H1 (cell line): ENCODE results near the gene ATP6V1G1. TPM values are rescaled to one million over a fixed set of nuclear protein-coding genes. Genes with fewer than 3 reads are reported as not detected.

ENCODE experiments used
- CTCF ChIA-PET: fragments of 300-600 bp; sonication (Branson Sonifier 250); formaldehyde crosslinking; loops from one replicate; lab custom pipeline; 2021; ENCODE audit not compliant: partially characterized antibody; lab: Charles Lee
- POLR2A ChIA-PET: fragments of 300-600 bp; sonication (Branson Sonifier 250); formaldehyde crosslinking; loops from one replicate; lab custom pipeline; 2021; ENCODE audit warnings: inconsistent platforms; ENCODE audit not compliant: partially characterized antibody; lab: Charles Lee
- DNase-seq, 2 experiments: peaks; one replicate each; pipeline versions ENCODE4 v3.0.0 to v3.0.0-alpha.2; 2010 to 2022; ENCODE audit warnings: low spot score in 2 of 2, low read depth in 1 of 2, mixed read lengths in 1 of 2
- FAIRE-seq: peaks from 2 replicates; lab custom pipeline; 2011; peaks lifted over from hg19 to GRCh38; lab: Jason Lieb, UNC
- H2AFZ ChIP-seq: 2 replicates; pipeline ENCODE4 v1.8.1; 2012; ENCODE audit warnings: low read length, inconsistent platforms
- H2AK5ac ChIP-seq: 2 replicates; pipeline ENCODE4 v1.6.1; 2013; ENCODE audit warnings: low read depth, low read length
- H2BK120ac ChIP-seq: replicated peaks from 2 replicates; pipeline ENCODE3; 2013; ENCODE audit warnings: low read depth, low read length, inconsistent platforms
- H2BK12ac ChIP-seq: 2 replicates; pipeline ENCODE4 v1.6.1; 2013; ENCODE audit warnings: low read depth, low read length
- H2BK15ac ChIP-seq: 2 replicates; pipeline ENCODE4 v1.6.1; 2013; ENCODE audit warnings: low read length
- H2BK20ac ChIP-seq: 2 replicates; pipeline ENCODE4 v1.6.1; 2013; ENCODE audit warnings: low read length
- H2BK5ac ChIP-seq: 2 replicates; pipeline ENCODE4 v1.6.1; 2013; ENCODE audit warnings: low read depth, low read length
- H3K14ac ChIP-seq: 2 replicates; pipeline ENCODE4 v1.6.1; 2013; ENCODE audit warnings: inconsistent platforms; ENCODE audit not compliant: insufficient read length
- H3K18ac ChIP-seq: 2 replicates; pipeline ENCODE4 v1.6.1; 2013; ENCODE audit warnings: low read length; ENCODE audit errors: extremely low read depth
- H3K23ac ChIP-seq: 2 replicates; pipeline ENCODE4 v1.6.1; 2013; ENCODE audit warnings: inconsistent platforms; ENCODE audit not compliant: insufficient read length
- H3K23me2 ChIP-seq: 2 replicates; pipeline ENCODE4 v1.6.1; 2013; ENCODE audit warnings: low read depth, low read length
- H3K27ac ChIP-seq: 2 replicates; pipeline ENCODE4 v1.6.1; 2011; ENCODE audit warnings: low read depth, low read length, inconsistent platforms
- H3K27me3 ChIP-seq, 4 experiments: replicated peaks in 1 of 4; 1 replicate in 1 of 4; 2 replicates in 3 of 4; pipeline versions ENCODE4 v1.6.1 to v1.8.1; 2011 to 2013; ENCODE audit warnings: low read length in 3 of 4, mild to moderate bottlenecking in 3 of 4, inconsistent platforms in 2 of 4, mixed read lengths in 2 of 4, moderate library complexity in 1 of 4; ENCODE audit not compliant: control insufficient read depth in 3 of 4, insufficient read depth in 3 of 4; ENCODE audit errors: extremely low read depth in 1 of 4
- H3K36me3 ChIP-seq, 4 experiments: 2 replicates each; pipeline versions ENCODE4 v1.6.1 to v1.8.1; 2011 to 2013; ENCODE audit warnings: mild to moderate bottlenecking in 4 of 4, low read length in 3 of 4, moderate library complexity in 2 of 4, control low read depth in 1 of 4, inconsistent platforms in 1 of 4; ENCODE audit not compliant: insufficient read depth in 4 of 4, control insufficient read depth in 2 of 4
- H3K4ac ChIP-seq: replicated peaks from 2 replicates; pipeline ENCODE3; 2013; ENCODE audit warnings: low read length, low read depth, mixed read lengths, inconsistent platforms; ENCODE audit not compliant: insufficient read length
- H3K4me1 ChIP-seq, 4 experiments: replicated peaks in 1 of 4; 1 replicate in 1 of 4; 2 replicates in 3 of 4; pipeline versions ENCODE4 v1.6.1 to v1.8.1; 2011 to 2013; ENCODE audit warnings: low read length in 3 of 4, inconsistent platforms in 2 of 4, mixed read lengths in 1 of 4; ENCODE audit not compliant: insufficient read depth in 4 of 4, control insufficient read depth in 3 of 4
- H3K4me2 ChIP-seq, 2 experiments: 2 replicates each; pipeline versions ENCODE4 v1.6.1 to v1.8.1; 2011 to 2013; ENCODE audit warnings: low read depth in 2 of 2, low read length in 2 of 2, control low read depth in 1 of 2, inconsistent platforms in 1 of 2, mild to moderate bottlenecking in 1 of 2; ENCODE audit not compliant: insufficient read depth in 1 of 2
- H3K4me3 ChIP-seq, 4 experiments: fragments of 200-600, 300-600 bp in 1 of 4; sonication (generic), shearing (Covaris generic), sonication (Bioruptor Twin) in 1 of 4; 2 replicates each; pipeline versions ENCODE4 v1.5.1 to v1.8.1; 2011 to 2016; ENCODE audit warnings: low read length in 4 of 4, low read depth in 3 of 4, control low read depth in 2 of 4, inconsistent platforms in 2 of 4, mild to moderate bottlenecking in 2 of 4, mixed read lengths in 1 of 4, moderate library complexity in 1 of 4; ENCODE audit not compliant: insufficient read depth in 2 of 4; ENCODE audit errors: extremely low read depth in 1 of 4
- H3K56ac ChIP-seq: replicated peaks from 2 replicates; pipeline ENCODE3; 2013; ENCODE audit warnings: low read depth, mild to moderate bottlenecking, mixed read lengths, low read length, inconsistent platforms; ENCODE audit not compliant: insufficient read length
- H3K79me1 ChIP-seq: 2 replicates; pipeline ENCODE4 v1.6.1; 2013; ENCODE audit warnings: low read depth, low read length, control low read depth
- H3K79me2 ChIP-seq, 2 experiments: 2 replicates each; pipeline versions ENCODE4 v1.6.1 to v1.8.1; 2012 to 2013; ENCODE audit warnings: low read length in 2 of 2, mild to moderate bottlenecking in 2 of 2, inconsistent platforms in 1 of 2; ENCODE audit not compliant: insufficient read depth in 2 of 2, control insufficient read depth in 1 of 2
- H3K9ac ChIP-seq, 4 experiments: replicated peaks in 1 of 4; 1 replicate in 1 of 4; 2 replicates in 3 of 4; pipeline versions ENCODE4 v1.6.1 to v1.8.1; 2011 to 2013; ENCODE audit warnings: low read depth in 3 of 4, low read length in 3 of 4, control low read depth in 2 of 4, mild to moderate bottlenecking in 2 of 4, moderate library complexity in 2 of 4, inconsistent platforms in 1 of 4; ENCODE audit errors: extremely low read depth in 1 of 4
- H3K9me3 ChIP-seq, 2 experiments: 2 replicates each; pipeline versions ENCODE4 v1.6.1 to v1.8.1; 2012 to 2013; ENCODE audit warnings: mild to moderate bottlenecking in 2 of 2, moderate library complexity in 2 of 2, control low read depth in 1 of 2, inconsistent platforms in 1 of 2, low read depth in 1 of 2, low read length in 1 of 2, mixed read lengths in 1 of 2; ENCODE audit not compliant: insufficient read depth in 2 of 2
- H4K20me1 ChIP-seq, 2 experiments: replicated peaks in 1 of 2; 2 replicates each; pipeline versions ENCODE3 to v1.8.1; 2011 to 2013; ENCODE audit warnings: inconsistent platforms in 2 of 2, low read length in 2 of 2, mild to moderate bottlenecking in 1 of 2; ENCODE audit not compliant: insufficient read depth in 2 of 2, control insufficient read depth in 1 of 2
- H4K5ac ChIP-seq: 2 replicates; pipeline ENCODE4 v1.6.1; 2013; ENCODE audit warnings: low read length, low read depth, mixed read lengths, inconsistent platforms; ENCODE audit not compliant: insufficient read length
- H4K8ac ChIP-seq: 2 replicates; pipeline ENCODE4 v1.8.0; 2013; ENCODE audit warnings: mild to moderate bottlenecking, moderate library complexity, low read length, inconsistent platforms; ENCODE audit not compliant: insufficient read depth; ENCODE audit errors: extremely low read depth
- H4K91ac ChIP-seq: replicated peaks from 2 replicates; pipeline ENCODE3; 2013; ENCODE audit warnings: low read length, mixed read lengths, inconsistent platforms; ENCODE audit not compliant: insufficient read length
- ASH2L ChIP-seq: fragments of 200-600, 300-600 bp; sonication (generic); IDR thresholded peaks from one replicate; pipeline ENCODE4 v1.7.1; 2017; ENCODE audit warnings: low read length
- BRCA1 ChIP-seq: IDR thresholded peaks from 2 replicates; pipeline ENCODE4 v1.6.1; 2012; ENCODE audit warnings: low read depth, low read length, improper control_type of control experiment
- GABPA ChIP-seq: IDR thresholded peaks from 2 replicates; pipeline ENCODE4 v1.6.1; 2011; ENCODE audit warnings: mild to moderate bottlenecking, low read length, moderate library complexity, borderline replicate concordance; ENCODE audit not compliant: insufficient read depth
- HDAC6 ChIP-seq: IDR thresholded peaks from one replicate; pipeline ENCODE4 v1.7.1; 2012; ENCODE audit warnings: low read depth, mild to moderate bottlenecking, inconsistent platforms, low read length, moderate library complexity
- RBBP5 ChIP-seq: IDR thresholded peaks from 2 replicates; pipeline ENCODE4 v1.7.1; 2012; ENCODE audit warnings: low read depth, mild to moderate bottlenecking, inconsistent platforms, low read length, moderate library complexity, borderline replicate concordance
- SP1 ChIP-seq: IDR thresholded peaks from 2 replicates; pipeline ENCODE4 v1.6.1; 2011; ENCODE audit warnings: low read depth, low read length
- WGBS, 2 experiments: shearing (Covaris generic) in 1 of 2; methylation state at CpG; one replicate each; pipeline versions ENCODE4 v1.1.6 to v1.1.7; 2013 to 2015; ENCODE audit warnings: low lambda C conversion rate in 2 of 2, mixed read lengths in 2 of 2, inconsistent platforms in 1 of 2, low coverage in 1 of 2, missing lambda C conversion rate in 1 of 2; ENCODE audit not compliant: insufficient replicate concordance in 2 of 2, insufficient coverage in 1 of 2, insufficient read length in 1 of 2; ENCODE audit errors: extremely low coverage in 1 of 2, missing lambda C conversion rate in 1 of 2; 5-methylcytosine and 5-hydroxymethylcytosine counted together
- polyA plus RNA-seq, 7 experiments: library from polyadenylated mRNA; depleted of rRNA in 3 of 7; stranded (reverse) in 5 of 7; unstranded in 2 of 7; fragments of >200 nt in 5 of 7; fragments of 200-250 nt in 2 of 7; gene quantifications; 1 replicate in 5 of 7; 2 replicates in 1 of 7; 4 replicates in 1 of 7; pipeline versions ENCODE4 v1.2.1 to v1.2.3, GENCODE V29; 2011 to 2013; ENCODE audit warnings: missing spikeins in 2 of 7, mixed read lengths in 2 of 7
- total RNA-seq: library from RNA; stranded (reverse); fragmentation: NEBNext Ultra II Directional; extraction: Animal tissue kit (Norgen Biotek cat#: 25700); gene quantifications from 2 replicates; pipeline ENCODE4 v1.2.1, GENCODE V29; 2021

Gene ATP6V1G1
- total and polyA plus RNA-seq, 2 of the 8 experiments (the other 6 are each of a cell fraction or from before 2014, with no cell fraction given): 112 to 124 TPM

DNA sequence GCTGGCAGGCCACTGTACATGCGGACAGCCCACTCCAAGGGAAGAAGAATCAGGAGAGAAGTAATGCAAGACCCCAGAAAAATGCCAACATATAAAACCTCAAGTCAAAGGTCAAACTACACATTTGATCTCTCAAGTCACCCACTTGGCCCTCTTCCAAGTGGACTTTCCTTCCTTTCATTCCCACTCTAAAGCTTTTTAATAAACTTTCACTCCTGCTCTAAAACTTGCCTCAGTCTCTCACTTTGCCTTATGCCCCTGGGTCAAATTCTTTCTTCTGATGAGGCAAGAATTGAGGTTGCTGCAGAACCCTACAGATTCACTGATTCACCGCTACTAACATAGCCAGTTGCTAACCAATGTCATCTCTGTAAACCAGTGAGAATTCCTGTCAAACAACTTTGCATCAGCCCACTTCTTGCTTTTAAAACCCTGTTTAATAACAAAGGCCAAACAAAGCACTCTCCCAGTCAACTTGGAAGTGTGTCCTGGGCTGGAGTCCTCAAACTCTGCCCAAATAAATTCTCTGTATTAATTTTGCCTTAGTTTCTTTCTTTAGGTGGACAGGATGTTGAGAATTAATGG lies 6.9 kb upstream of the ATP6V1G1 start:
- no peak overlapping the region for H3K18ac ChIP-seq
- no peak overlapping the region for H2AFZ ChIP-seq
- H4K5ac ChIP-seq: no peak overlapping the region
- H3K79me1 ChIP-seq: no peaks in the 10 kb centered on the region
- no peak for DNase-seq
- peaks cover 6 to 18% (median 11%) of the 10 kb centered on the region in 4 experiments for H3K4me1 ChIP-seq
- no peak overlapping the region for H4K8ac ChIP-seq
- no peak overlapping the region for H2AK5ac ChIP-seq
- no peaks in the 10 kb centered on the region for H3K79me2 ChIP-seq
- no peak overlapping the region for H3K23ac ChIP-seq
- no peaks in the 10 kb centered on the region for H3K23me2 ChIP-seq
- H2BK5ac ChIP-seq: no peak overlapping the region
- 91% methylated on average over 2 of the region's 2 CpGs; no CpG with 5 or more reads in 1 of the 2 experiments for WGBS, 2 experiments
- H4K91ac ChIP-seq: no peak overlapping the region
- H3K36me3 ChIP-seq: no peaks in the 10 kb centered on the region
- no peak overlapping the region for H2BK120ac ChIP-seq
- no peak for FAIRE-seq
- no peaks in the 10 kb centered on the region for H3K9me3 ChIP-seq
- H3K4me2 ChIP-seq: no peak overlapping the region
- ChIA-PET POLR2A (interaction anchor here (17.6 kb wide), 1 partner anchor 29 kb away, joined by 218 read pairs; the partner anchor contains the start of gene TMEM268), CTCF (interaction anchor here (1.0 to 1.6 kb wide), 3 partner anchors 13 to 73 kb away, joined by 3 to 5 read pairs (median 4); no protein-coding TSS in a partner anchor)
- peak overlapping the region; percentile 19; the same call in 1 of the 2 replicates for H2BK15ac ChIP-seq
- H4K20me1 ChIP-seq: no peaks in the 10 kb centered on the region
- H3K56ac ChIP-seq: no peak overlapping the region
- H2BK20ac ChIP-seq: no peak overlapping the region
- H2BK12ac ChIP-seq: no peak overlapping the region
- H3K27ac ChIP-seq: no peak overlapping the region
- no peak overlapping the region for H3K4me3 ChIP-seq
- no peaks in the 10 kb centered on the region for H3K27me3 ChIP-seq
- H3K4ac ChIP-seq: no peak overlapping the region
- TF ChIP-seq RBBP5 (no peak), BRCA1 (no peak), GABPA (no peak), ASH2L (no peak), SP1 (no peak), HDAC6 (no peak)
- H3K14ac ChIP-seq: no peak overlapping the region
- H3K9ac ChIP-seq: no peak overlapping the region
